Mesendoderm (in vitro differentiated cells): ENCODE data around the gene EFEMP2. TPM values are rescaled to one million over a fixed set of nuclear protein-coding genes. Genes with fewer than 3 reads are reported as not detected.

Source experiments
- DNase-seq: peaks from one replicate; pipeline ENCODE4 v3.0.0; 2013
- H2AK5ac ChIP-seq: 2 replicates; pipeline ENCODE4 v1.6.1; 2013; ENCODE audit warnings: low read length, inconsistent platforms
- H2BK120ac ChIP-seq: 2 replicates; pipeline ENCODE4 v1.6.1; 2013; ENCODE audit warnings: low read depth, mild to moderate bottlenecking, low read length, moderate library complexity, mixed read lengths
- H2BK15ac ChIP-seq: replicated peaks from 2 replicates; pipeline ENCODE4 v1.6.1; 2013; ENCODE audit warnings: low read depth, mild to moderate bottlenecking, moderate library complexity
- H2BK5ac ChIP-seq: 2 replicates; pipeline ENCODE4 v1.6.1; 2013; ENCODE audit warnings: low read length, inconsistent platforms
- H3K18ac ChIP-seq: 2 replicates; pipeline ENCODE4 v1.6.1; 2013; ENCODE audit warnings: mild to moderate bottlenecking, low read length, mixed read lengths
- H3K23ac ChIP-seq: one replicate; pipeline ENCODE4 v1.6.1; 2013; ENCODE audit warnings: low read length
- H3K27ac ChIP-seq: 2 replicates; pipeline ENCODE4 v1.5.1; 2013; ENCODE audit warnings: low read depth, mild to moderate bottlenecking, inconsistent platforms, low read length, moderate library complexity
- H3K27me3 ChIP-seq: 2 replicates; pipeline ENCODE4 v1.6.1; 2013; ENCODE audit warnings: low read length, control low read depth, mild to moderate bottlenecking, inconsistent platforms; ENCODE audit not compliant: insufficient read depth, poor library complexity
- H3K36me3 ChIP-seq: 2 replicates; pipeline ENCODE4 v1.6.1; 2013; ENCODE audit warnings: low read length, inconsistent platforms; ENCODE audit not compliant: control insufficient read depth, insufficient read depth
- H3K4ac ChIP-seq: one replicate; pipeline ENCODE4 v1.6.1; 2013; ENCODE audit warnings: low read depth, mild to moderate bottlenecking, low read length, moderate library complexity
- H3K4me1 ChIP-seq: 2 replicates; pipeline ENCODE4 v1.6.1; 2013; ENCODE audit warnings: low read depth, low read length, inconsistent platforms; ENCODE audit not compliant: control insufficient read depth
- H3K4me2 ChIP-seq: 2 replicates; pipeline ENCODE4 v1.6.1; 2013; ENCODE audit warnings: low read length
- H3K4me3 ChIP-seq: 2 replicates; pipeline ENCODE4 v1.5.1; 2013; ENCODE audit warnings: mild to moderate bottlenecking, low read length
- H3K56ac ChIP-seq: one replicate; pipeline ENCODE4 v1.6.1; 2013; ENCODE audit warnings: low read length
- H3K79me1 ChIP-seq: 2 replicates; pipeline ENCODE4 v1.6.1; 2013; ENCODE audit warnings: low read length, inconsistent platforms
- H3K79me2 ChIP-seq: 2 replicates; pipeline ENCODE4 v1.6.1; 2013; ENCODE audit warnings: mild to moderate bottlenecking, low read length; ENCODE audit not compliant: control insufficient read depth, insufficient read depth
- H3K9ac ChIP-seq: 2 replicates; pipeline ENCODE4 v1.6.1; 2013; ENCODE audit warnings: low read length, inconsistent platforms
- H4K5ac ChIP-seq: one replicate; pipeline ENCODE4 v1.6.1; 2013; ENCODE audit warnings: low read length
- H4K8ac ChIP-seq: one replicate; pipeline ENCODE4 v1.6.1; 2013; ENCODE audit warnings: low read depth, mild to moderate bottlenecking, control low read depth, low read length, moderate library complexity
- WGBS: extraction: QIAGEN DNeasy Blood & Tissue Kit; methylation state at CpG from one replicate; pipeline ENCODE4 v1.1.7; 2013; ENCODE audit warnings: low lambda C conversion rate, missing lambda C conversion rate; ENCODE audit not compliant: insufficient coverage; ENCODE audit errors: extremely low coverage; 5-methylcytosine and 5-hydroxymethylcytosine counted together
- polyA plus RNA-seq, 2 experiments: library from polyadenylated mRNA; stranded (reverse); fragments of 200-250 nt; gene quantifications; one replicate each; pipeline ENCODE4 v1.2.3, GENCODE V29; 2013

EFEMP2 gene
- 9.1 TPM for polyA plus RNA-seq (2013, experiment 1 of 2)
- polyA plus RNA-seq (2013, experiment 2 of 2) = 8.7 TPM

DNA sequence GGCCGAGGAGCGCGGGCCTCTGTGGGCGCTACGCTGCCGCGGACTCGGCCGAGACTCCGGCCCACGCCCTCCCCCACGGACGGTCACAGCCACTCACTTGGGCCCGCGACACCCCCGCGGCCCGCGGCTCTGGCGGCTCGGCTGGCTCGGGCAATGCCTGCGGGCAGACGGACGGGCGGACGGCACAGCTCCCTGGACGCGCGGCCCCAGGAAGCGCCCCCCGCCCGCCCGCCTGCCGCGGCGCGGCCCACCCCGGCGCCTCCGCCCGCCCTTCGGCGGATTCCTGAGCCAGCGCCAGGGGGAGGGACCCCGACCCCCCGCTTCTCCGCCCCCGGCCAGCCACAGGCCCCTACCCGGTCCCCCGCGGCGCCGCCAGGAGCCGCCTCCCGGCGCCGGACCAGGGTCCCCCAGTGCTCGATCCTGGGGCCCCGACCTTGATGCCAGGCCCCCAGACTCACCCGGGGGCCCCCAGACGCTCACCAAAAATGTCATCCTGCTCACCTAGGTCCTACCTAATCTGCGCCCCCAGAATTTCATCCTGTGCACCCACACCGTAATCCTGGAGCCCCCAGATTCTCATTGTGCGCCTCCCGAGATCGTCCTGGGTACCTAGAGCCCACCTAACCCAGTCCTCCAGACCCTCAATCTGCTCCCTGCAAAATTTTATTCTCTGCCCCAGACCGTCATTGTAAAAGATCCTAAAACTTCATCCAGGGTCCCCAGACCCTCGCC, at the start of gene EFEMP2:
EFEMP2 (minus strand) TSS at position 215 of the 732 bp plus-strand sequence. CDS start 446 bp downstream, outside the sequence.
- H3K18ac ChIP-seq = peak within 1 kb of the TSS; percentile 94
- peak within 1 kb of the TSS; percentile 99 for H3K23ac ChIP-seq
- H3K4me3 ChIP-seq = peak within 1 kb of the TSS; percentile 59
- H3K4ac ChIP-seq = peak within 1 kb of the TSS; percentile 88
- peak within 1 kb of the TSS; percentile 88 for H3K9ac ChIP-seq
- no peaks in the 10 kb centered on the region for H3K79me2 ChIP-seq
- peak within 1 kb of the TSS; percentile 99 for H3K4me2 ChIP-seq
- peak within 1 kb of the TSS; percentile 93 for H3K56ac ChIP-seq
- H2BK15ac ChIP-seq = no peak within 1 kb of the TSS
- no peaks in the 10 kb centered on the region for H3K4me1 ChIP-seq
- H2AK5ac ChIP-seq = no peak within 1 kb of the TSS
- WGBS = no CpG with 5 or more reads among the region's 69 CpGs
- no peak within 1 kb of the TSS for H4K8ac ChIP-seq
- no peak for DNase-seq
- H3K36me3 ChIP-seq = no peaks in the 10 kb centered on the region
- H3K79me1 ChIP-seq = no peaks in the 10 kb centered on the region
- H4K5ac ChIP-seq = no peak within 1 kb of the TSS
- H3K27ac ChIP-seq = no peak within 1 kb of the TSS
- H2BK120ac ChIP-seq = peak within 1 kb of the TSS; percentile 38
- no peaks in the 10 kb centered on the region for H3K27me3 ChIP-seq
- no peak within 1 kb of the TSS for H2BK5ac ChIP-seq

DNA sequence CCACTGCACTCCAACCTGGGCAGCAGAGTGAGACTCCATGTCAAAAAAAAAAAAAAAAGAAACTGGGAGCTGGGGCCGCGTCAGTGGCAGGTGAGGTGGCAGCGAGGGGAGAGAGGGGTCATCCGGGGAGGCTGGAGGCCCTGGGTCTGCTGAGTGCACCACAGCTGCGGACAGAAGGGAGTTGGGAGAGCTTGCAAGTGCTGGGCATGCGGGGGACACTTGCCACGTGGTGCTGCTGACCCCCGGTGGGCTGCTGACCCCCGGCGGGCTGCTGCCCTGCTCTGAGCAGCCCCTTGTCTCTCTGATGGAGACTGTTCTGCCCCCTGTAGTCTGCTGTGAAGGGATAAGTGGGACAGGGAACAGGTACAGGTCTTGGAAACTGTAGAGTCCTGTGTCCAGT, 49.3 kb upstream of the EFEMP2 start:
- Histone ChIP-seq H3K23ac (no peak overlapping the region), H3K18ac (no peak overlapping the region), H3K56ac (no peak overlapping the region), H3K79me1 (peaks cover 17% of the 10 kb centered on the region), H4K5ac (no peak overlapping the region), H2BK5ac (no peak overlapping the region), H3K4me2 (no peak overlapping the region), H3K4me3 (no peak overlapping the region), H3K4me1 (peaks cover 3% of the 10 kb centered on the region), H2BK15ac (no peak overlapping the region), H3K4ac (no peak overlapping the region), H2AK5ac (no peak overlapping the region), H3K27ac (no peak overlapping the region), H3K79me2 (peaks cover 8% of the 10 kb centered on the region), H2BK120ac (no peak overlapping the region), H4K8ac (no peak overlapping the region), H3K36me3 (no peaks in the 10 kb centered on the region), H3K9ac (no peak overlapping the region), H3K27me3 (no peaks in the 10 kb centered on the region)
- no CpG with 5 or more reads among the region's 10 CpGs for WGBS
- DNase-seq = no peak

DNA sequence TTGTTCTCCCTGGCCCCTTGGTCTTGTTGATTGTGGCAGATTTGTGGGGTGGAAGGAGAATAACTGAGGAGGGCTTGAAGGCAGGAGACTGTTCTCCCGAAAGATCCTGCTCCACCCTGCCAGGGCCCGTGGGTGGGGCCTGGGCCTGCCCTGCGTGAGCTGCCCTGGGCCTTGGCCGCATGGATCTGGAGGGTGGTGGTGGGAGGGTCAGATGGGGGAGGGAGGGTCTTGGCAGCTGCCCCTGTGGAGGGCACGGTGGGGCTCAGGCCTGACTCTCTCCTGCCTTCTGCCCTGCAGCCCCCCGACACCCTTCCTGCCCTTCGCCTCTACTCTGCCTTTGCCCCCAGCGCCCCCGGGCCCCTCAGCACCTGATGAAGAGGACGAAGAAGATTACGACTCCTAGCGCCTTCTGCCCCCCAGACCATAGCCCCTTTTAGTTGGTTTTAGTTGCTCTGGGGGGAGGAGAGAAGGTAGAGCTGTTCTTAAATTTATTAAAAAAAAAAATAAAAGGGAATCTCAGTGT, 48.5 kb upstream of the EFEMP2 start:
- DNase-seq = no peak
- Histone ChIP-seq H3K4me2 (no peak overlapping the region), H3K4me1 (peaks cover 3% of the 10 kb centered on the region), H3K9ac (no peak overlapping the region), H4K5ac (no peak overlapping the region), H3K23ac (no peak overlapping the region), H3K79me1 (peaks cover 17% of the 10 kb centered on the region), H3K18ac (no peak overlapping the region), H3K4ac (no peak overlapping the region), H3K27me3 (no peaks in the 10 kb centered on the region), H3K56ac (no peak overlapping the region), H3K27ac (no peak overlapping the region), H3K79me2 (peaks cover 8% of the 10 kb centered on the region), H3K36me3 (no peaks in the 10 kb centered on the region), H2AK5ac (no peak overlapping the region), H2BK15ac (no peak overlapping the region), H2BK5ac (no peak overlapping the region), H3K4me3 (no peak overlapping the region), H2BK120ac (no peak overlapping the region), H4K8ac (no peak overlapping the region)
- WGBS = no CpG with 5 or more reads among the region's 12 CpGs

DNA sequence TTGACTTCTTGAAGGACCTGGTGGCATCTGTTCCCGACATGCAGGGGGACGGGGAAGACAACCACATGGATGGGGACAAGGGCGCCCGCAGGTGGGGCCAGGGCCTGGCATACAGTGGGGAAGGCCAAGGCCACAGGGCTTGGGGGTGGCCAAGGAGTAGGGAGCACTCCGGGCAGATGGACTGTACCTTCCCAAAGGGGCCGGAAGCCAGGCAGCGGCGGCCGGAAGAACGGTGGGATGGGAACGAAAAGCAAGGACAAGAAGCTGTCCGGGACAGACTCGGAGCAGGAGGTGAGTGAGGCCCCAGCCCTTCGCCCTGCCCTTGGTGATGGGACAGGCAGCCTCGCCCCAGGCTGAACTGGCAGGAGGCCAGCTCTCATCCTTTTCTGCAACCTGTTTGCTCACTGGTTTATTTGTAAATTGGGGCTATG, 47.8 kb upstream of the EFEMP2 start:
- H2BK120ac ChIP-seq = no peak overlapping the region
- H3K27me3 ChIP-seq = no peaks in the 10 kb centered on the region
- H3K56ac ChIP-seq = peak overlapping the region; percentile 93
- peaks cover 17% of the 10 kb centered on the region for H3K79me1 ChIP-seq
- peaks cover 8% of the 10 kb centered on the region for H3K79me2 ChIP-seq
- H3K4me2 ChIP-seq = peak overlapping the region; percentile 93
- H2BK15ac ChIP-seq = no peak overlapping the region
- no peak overlapping the region for H4K8ac ChIP-seq
- H3K23ac ChIP-seq = no peak overlapping the region
- no peak for DNase-seq
- no peak overlapping the region for H3K4me3 ChIP-seq
- peak overlapping the region; percentile 81 for H3K9ac ChIP-seq
- H2BK5ac ChIP-seq = no peak overlapping the region
- H2AK5ac ChIP-seq = no peak overlapping the region
- no peak overlapping the region for H3K18ac ChIP-seq
- no peak overlapping the region for H3K27ac ChIP-seq
- H4K5ac ChIP-seq = no peak overlapping the region
- no peak overlapping the region for H3K4ac ChIP-seq
- no CpG with 5 or more reads among the region's 15 CpGs for WGBS
- H3K4me1 ChIP-seq = peaks cover 3% of the 10 kb centered on the region
- H3K36me3 ChIP-seq = no peaks in the 10 kb centered on the region

DNA sequence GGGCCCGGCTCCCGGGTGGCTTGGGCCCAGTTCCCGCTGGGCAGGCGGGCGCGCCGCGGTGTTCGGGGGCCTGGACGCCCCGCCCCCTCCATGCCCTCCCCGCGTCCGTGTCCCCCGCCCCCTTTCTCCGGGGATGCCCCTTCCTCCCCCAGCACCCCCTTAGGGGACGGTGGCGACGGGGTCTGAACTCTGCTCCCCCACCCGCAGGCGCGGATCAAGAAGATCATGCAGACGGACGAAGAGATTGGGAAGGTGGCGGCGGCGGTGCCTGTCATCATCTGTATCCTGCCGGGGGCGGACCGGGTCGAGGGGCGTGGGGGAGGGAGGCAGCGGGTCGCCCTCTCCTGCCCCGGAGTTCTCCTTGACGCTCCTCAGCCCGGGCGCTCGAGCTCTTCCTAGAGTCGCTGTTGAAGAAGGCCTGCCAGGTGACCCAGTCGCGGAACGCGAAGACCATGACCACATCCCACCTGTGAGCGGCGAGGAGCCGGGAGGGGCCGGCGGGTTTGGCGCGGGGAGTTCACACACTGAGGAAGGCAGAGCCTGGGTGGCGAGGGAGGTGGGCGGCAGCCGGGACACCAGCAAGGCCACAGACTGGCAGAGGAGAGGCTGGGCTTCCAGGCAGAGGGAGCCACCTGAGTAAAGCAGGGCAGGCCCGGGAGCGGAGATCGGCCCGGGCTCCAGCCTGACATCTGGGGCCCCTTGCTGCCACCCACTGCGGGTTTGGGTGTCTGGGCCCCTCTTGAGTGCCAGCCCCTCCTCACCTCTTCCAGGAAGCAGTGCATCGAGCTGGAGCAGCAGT, 47.2 kb upstream of the EFEMP2 start:
- no peak overlapping the region for H2BK120ac ChIP-seq
- peak overlapping the region; percentile 23 for H3K18ac ChIP-seq
- no peak overlapping the region for H4K5ac ChIP-seq
- no peaks in the 10 kb centered on the region for H3K27me3 ChIP-seq
- H3K4me2 ChIP-seq = peak overlapping the region; percentile 93
- peak; percentile 52 for DNase-seq
- peak overlapping the region; percentile 74 for H3K4me3 ChIP-seq
- H3K79me1 ChIP-seq = peaks cover 17% of the 10 kb centered on the region
- no peak overlapping the region for H3K4ac ChIP-seq
- peaks cover 3% of the 10 kb centered on the region for H3K4me1 ChIP-seq
- peak overlapping the region; percentile 93 for H3K56ac ChIP-seq
- no peak overlapping the region for H4K8ac ChIP-seq
- H3K27ac ChIP-seq = peak overlapping the region; percentile 28
- WGBS = no CpG with 5 or more reads among the region's 60 CpGs
- no peak overlapping the region for H2BK15ac ChIP-seq
- no peak overlapping the region for H2AK5ac ChIP-seq
- H3K79me2 ChIP-seq = peaks cover 8% of the 10 kb centered on the region
- H3K23ac ChIP-seq = no peak overlapping the region
- H3K36me3 ChIP-seq = no peaks in the 10 kb centered on the region
- H2BK5ac ChIP-seq = no peak overlapping the region
- H3K9ac ChIP-seq = peak overlapping the region; percentile 81
